GM18873 (cell line): ENCODE data around the gene ACBD3.

Experiments
- ATAC-seq: cut with Tn5 transposase; IDR thresholded peaks from one replicate; pipeline ENCODE4 v1.9.1; 2021; ENCODE audit warnings: mild to moderate bottlenecking, moderate library complexity, moderate number of reproducible peaks; ENCODE audit not compliant: unreplicated experiment, low FRiP score

ACBD3 gene

GRCh38 chr1:226135059-226135651 is 51.4 kb downstream of the ACBD3 start:
- no peak for ATAC-seq

GRCh38 chr1:226134170-226135058 is 52.1 kb downstream of the ACBD3 start:
- ATAC-seq = no peak

- no peak for ATAC-seq
Measured at GRCh38 chr1:226133504-226134123, 52.9 kb downstream of the ACBD3 start.

GRCh38 chr1:226132728-226133503 is 53.6 kb downstream of the ACBD3 start:
- ATAC-seq = no peak

- ATAC-seq = no peak
Measured at GRCh38 chr1:226131639-226132038, 54.9 kb downstream of the ACBD3 start.

GRCh38 chr1:226129230-226129629 is 57.3 kb downstream of the ACBD3 start:
- ATAC-seq = no peak

- no peak for ATAC-seq
Measured at GRCh38 chr1:226128487-226129075, 58.0 kb downstream of the ACBD3 start.

- ATAC-seq = no peak
Measured at GRCh38 chr1:226126824-226127569, 59.5 kb downstream of the ACBD3 start.

- ATAC-seq = no peak
Measured at GRCh38 chr1:226125831-226126230, 60.7 kb downstream of the ACBD3 start.

- ATAC-seq = no peak
Measured at GRCh38 chr1:226125097-226125630, 61.4 kb downstream of the ACBD3 start.

GRCh38 chr1:226123591-226124471 is 62.7 kb downstream of the ACBD3 start:
- no peak for ATAC-seq

- no peak for ATAC-seq
Measured at GRCh38 chr1:226123212-226123560, 63.4 kb downstream of the ACBD3 start.

GRCh38 chr1:226121587-226122400 is 64.7 kb downstream of the ACBD3 start:
- peak; percentile 41 for ATAC-seq

- ATAC-seq = no peak
Measured at GRCh38 chr1:226121049-226121586, 65.4 kb downstream of the ACBD3 start.

- ATAC-seq = no peak
Measured at GRCh38 chr1:226120398-226120797, 66.1 kb downstream of the ACBD3 start.

GRCh38 chr1:226119169-226119568 is 67.4 kb downstream of the ACBD3 start:
- no peak for ATAC-seq

- no peak for ATAC-seq
Measured at GRCh38 chr1:226118357-226118756, 68.2 kb downstream of the ACBD3 start.
